HG03139 (cell line): ENCODE measurements around the gene DMRTC2.
"Not testable (repeated sequence)": the region's sequence is repeated elsewhere in the genome, so short reads cannot be mapped to it uniquely, and the experiment has no call there.

Source experiments
- ATAC-seq: cut with Tn5 transposase; IDR thresholded peaks from one replicate; pipeline ENCODE4 v1.9.1; 2021; ENCODE audit not compliant: unreplicated experiment

Gene DMRTC2

GRCh38 chr19:41869374-41869955, 24.6 kb downstream of the DMRTC2 start:
- ATAC-seq, result no peak

- no peak for ATAC-seq
Measured at GRCh38 chr19:41870401-41870873, 25.6 kb downstream of the DMRTC2 start.

GRCh38 chr19:41871573-41872383, 26.9 kb downstream of the DMRTC2 start:
- ATAC-seq, result no peak

- ATAC-seq, result no peak
Measured at GRCh38 chr19:41872384-41872774, 27.5 kb downstream of the DMRTC2 start.

GRCh38 chr19:41872775-41873647, 28.2 kb downstream of the DMRTC2 start:
- ATAC-seq, result no peak

- not testable (repeated sequence) for ATAC-seq
Measured at GRCh38 chr19:41875973-41876372, 31.1 kb downstream of the DMRTC2 start.

GRCh38 chr19:41876847-41877832, 32.3 kb downstream of the DMRTC2 start, which contains the start of gene CD79A:
TSS of gene CD79A (plus strand) at chr19:41877279. CDS start at chr19:41877305, 26 bp downstream.
- ATAC-seq, result peak; percentile 63

- ATAC-seq, result no peak
Measured at GRCh38 chr19:41877916-41878905, 33.4 kb downstream of the DMRTC2 start.

- ATAC-seq, result no peak
Measured at GRCh38 chr19:41879080-41879479, 34.2 kb downstream of the DMRTC2 start.

- ATAC-seq, result no peak
Measured at GRCh38 chr19:41879670-41880328, 35.0 kb downstream of the DMRTC2 start.

- ATAC-seq, result no peak
Measured at GRCh38 chr19:41880329-41880708, 35.5 kb downstream of the DMRTC2 start.

- no peak for ATAC-seq
Measured at GRCh38 chr19:41882568-41883462, 38.0 kb downstream of the DMRTC2 start, which contains the start of gene ARHGEF1. TSS of gene ARHGEF1 (plus strand) at chr19:41883184. CDS start at chr19:41888083, 4,899 bp downstream.

GRCh38 chr19:41883463-41883820, 38.6 kb downstream of the DMRTC2 start:
- ATAC-seq, result no peak

- peak; percentile 58 for ATAC-seq
Measured at GRCh38 chr19:41883821-41884733, 39.2 kb downstream of the DMRTC2 start.

GRCh38 chr19:41886761-41887710, 42.2 kb downstream of the DMRTC2 start:
- no peak for ATAC-seq
